Ammon's horn (tissue), 1 donor: ENCODE measurements around the gene HMHB1.
"Not testable (repeated sequence)": the region's sequence is repeated elsewhere in the genome, so short reads cannot be mapped to it uniquely, and the experiment has no call there.

Source experiments
- DNase-seq: peaks from one replicate; pipeline ENCODE4 v3.0.0-alpha.2; 2016; ENCODE audit warnings: low spot score

HMHB1 gene

GRCh38 chr5:143801252-143801939 is 10.6 kb upstream of the HMHB1 start:
- no peak for DNase-seq

- no peak for DNase-seq
These were observed 6.1 kb upstream of the HMHB1 start for GRCh38 chr5:143805861-143806260.

DNA sequence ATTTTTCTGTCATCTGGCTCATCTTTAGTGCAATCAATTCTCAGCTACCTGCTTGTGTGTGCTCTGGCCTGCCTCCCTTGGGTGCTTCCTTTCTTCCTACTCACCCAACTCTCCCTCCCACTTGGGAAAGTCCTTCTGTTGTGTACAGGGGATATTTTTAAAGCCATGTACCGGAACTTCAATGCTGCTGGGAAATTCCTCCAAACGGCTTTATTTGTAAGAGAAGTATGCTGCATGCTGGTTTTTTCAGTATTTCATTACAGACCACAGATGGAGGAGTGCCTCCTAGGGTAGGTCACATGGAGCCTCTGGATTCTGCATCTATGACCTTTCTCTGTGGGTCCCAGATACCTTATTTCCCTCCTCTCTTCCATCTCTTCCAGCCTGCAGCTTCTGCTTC is 5.4 kb upstream of the HMHB1 start:
- no peak for DNase-seq

GRCh38 chr5:143807401-143807800 is 4.6 kb upstream of the HMHB1 start:
- DNase-seq = no peak

- DNase-seq = not testable (repeated sequence)
These were observed 4.4 kb downstream of the HMHB1 start for GRCh38 chr5:143816370-143816769.

DNA sequence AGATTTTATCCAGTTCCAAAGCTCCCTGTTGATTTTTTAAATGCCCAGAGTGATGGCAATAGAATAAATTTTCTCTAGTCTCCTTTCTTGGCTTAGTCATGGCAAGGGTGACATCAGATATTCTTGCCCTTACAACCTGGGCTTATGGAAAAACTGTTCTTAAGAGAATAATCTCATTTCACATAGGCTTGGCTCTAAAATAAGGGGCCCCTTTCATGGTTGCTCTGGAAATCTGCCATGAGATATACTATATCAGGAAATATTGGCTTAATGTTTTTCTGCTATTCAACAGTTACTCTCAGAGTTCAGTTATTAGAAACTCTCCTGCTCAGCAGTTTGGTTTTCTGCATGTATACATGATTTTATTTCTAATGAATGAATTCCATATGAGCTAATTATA is 7.8 kb downstream of the HMHB1 start:
- no peak for DNase-seq

GRCh38 chr5:143820451-143820850 is 8.5 kb downstream of the HMHB1 start:
- DNase-seq = no peak

- peak; percentile 87 for DNase-seq
These were observed 13.1 kb downstream of the HMHB1 start for GRCh38 chr5:143824851-143825720.

- no peak for DNase-seq
These were observed 15.0 kb downstream of the HMHB1 start for GRCh38 chr5:143826951-143827444.

DNA sequence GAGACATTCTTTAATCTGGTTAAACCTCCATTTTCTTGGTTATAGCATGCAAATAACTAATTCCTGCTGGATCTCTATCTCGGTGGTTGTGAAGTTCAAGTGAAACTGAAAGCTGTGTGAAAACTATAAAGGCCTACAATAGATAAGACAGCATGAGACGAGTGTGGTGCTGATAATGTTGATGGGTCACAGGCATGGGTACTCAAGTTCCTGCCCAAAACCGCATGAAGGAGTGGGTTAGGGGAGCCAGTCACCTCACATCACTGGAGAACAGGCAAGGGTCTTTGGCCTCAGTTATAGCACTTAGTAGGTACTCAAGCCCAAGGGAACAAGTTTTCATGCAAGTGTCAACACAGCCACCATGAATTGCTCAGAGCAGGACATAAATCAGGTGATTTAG is 16.7 kb downstream of the HMHB1 start:
- DNase-seq = no peak

GRCh38 chr5:143833177-143833576 is 21.2 kb downstream of the HMHB1 start:
- DNase-seq = no peak

DNA sequence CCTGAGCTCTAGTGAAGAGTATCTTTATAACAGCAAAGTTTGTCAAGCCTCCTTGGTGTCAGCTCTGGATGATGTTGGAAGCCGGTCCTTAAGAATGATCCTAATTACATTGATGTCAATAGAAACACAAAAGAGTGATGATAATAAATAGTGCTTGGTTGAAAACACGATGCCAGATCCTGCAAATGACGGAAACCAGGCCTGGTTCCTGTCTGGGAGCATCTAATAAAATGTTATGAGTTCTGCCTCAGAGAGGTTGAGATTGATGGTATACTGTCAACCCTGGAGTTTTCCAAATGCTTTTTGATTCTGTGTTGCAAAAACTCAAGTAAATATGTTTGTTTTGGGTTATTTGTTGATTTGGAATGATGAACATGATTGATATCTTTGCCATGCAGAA is 23.3 kb downstream of the HMHB1 start:
- DNase-seq = no peak

DNA sequence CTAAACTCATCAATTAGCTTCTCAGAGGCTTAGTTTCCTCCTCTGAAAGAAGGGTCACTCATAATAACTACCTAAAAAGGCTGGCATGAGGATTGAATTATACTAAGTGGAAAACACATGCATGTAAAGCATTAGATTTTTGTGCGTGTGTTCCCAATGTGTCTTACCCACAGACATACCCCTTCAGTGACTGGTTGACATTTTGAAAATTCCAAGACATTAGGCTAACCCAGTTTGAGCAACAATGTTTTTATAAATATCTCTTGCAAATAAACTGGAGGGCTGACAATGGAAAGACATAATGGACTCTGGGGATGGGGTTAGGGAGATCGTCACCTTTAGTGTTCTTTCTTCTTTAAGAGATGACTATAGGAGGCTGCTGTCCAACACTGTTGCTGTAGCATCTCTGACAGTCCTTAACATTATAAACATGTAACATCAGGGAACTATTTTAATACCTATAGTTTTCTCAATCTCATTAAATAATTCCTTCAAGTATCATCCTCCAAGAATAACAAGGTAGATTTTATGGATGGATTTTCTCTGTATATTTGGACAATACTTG is 24.3 kb downstream of the HMHB1 start:
- no peak for DNase-seq

DNA sequence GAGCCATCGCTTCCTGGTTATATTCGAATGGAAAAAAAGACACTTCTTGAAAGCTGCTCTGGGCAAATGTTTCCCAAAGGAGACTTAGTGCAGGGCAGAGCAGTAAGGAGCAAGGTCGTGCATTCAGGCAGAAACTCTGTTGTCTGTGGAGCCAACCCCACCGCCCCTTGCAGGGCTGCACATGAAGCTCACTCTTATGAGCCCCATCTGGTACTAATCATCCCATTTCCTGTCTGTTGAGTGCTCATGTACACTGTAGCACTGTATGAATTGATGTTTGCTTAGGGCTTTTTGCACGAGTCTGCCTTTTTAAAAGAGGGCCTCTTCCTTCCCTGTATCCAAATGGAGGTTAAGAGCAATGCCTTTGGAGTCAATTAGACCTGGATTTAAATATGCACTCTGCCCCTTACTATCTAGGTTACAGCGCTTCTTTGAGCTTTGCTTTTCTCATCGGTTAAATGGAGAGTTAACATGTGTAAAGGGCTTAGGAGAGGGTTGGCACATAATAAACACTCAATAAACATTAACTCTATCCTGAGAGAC is 25.4 kb downstream of the HMHB1 start:
- no peak for DNase-seq

DNA sequence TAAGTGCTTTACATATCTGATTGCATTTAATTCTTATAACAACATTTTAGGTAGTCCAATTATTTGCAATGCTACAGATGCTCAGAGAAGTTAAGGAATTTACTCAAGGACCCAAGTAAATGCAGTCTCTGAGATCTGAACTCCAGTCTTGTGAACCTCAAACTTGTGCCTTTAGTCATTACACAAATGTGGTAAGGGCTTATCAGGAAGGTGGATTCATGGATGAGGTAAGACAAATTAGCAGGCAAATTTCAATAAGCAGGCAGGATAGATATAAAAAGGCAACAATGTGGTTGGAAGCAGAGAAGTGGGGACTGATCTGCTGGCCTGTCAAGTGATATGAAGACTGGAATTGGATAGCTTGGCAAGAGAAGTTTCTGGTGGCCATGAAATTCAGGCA is 29.5 kb downstream of the HMHB1 start:
- no peak for DNase-seq

GRCh38 chr5:143842920-143843319 is 31.0 kb downstream of the HMHB1 start:
- no peak for DNase-seq

- DNase-seq = no peak
These were observed 31.5 kb downstream of the HMHB1 start for GRCh38 chr5:143843461-143843860.

DNA sequence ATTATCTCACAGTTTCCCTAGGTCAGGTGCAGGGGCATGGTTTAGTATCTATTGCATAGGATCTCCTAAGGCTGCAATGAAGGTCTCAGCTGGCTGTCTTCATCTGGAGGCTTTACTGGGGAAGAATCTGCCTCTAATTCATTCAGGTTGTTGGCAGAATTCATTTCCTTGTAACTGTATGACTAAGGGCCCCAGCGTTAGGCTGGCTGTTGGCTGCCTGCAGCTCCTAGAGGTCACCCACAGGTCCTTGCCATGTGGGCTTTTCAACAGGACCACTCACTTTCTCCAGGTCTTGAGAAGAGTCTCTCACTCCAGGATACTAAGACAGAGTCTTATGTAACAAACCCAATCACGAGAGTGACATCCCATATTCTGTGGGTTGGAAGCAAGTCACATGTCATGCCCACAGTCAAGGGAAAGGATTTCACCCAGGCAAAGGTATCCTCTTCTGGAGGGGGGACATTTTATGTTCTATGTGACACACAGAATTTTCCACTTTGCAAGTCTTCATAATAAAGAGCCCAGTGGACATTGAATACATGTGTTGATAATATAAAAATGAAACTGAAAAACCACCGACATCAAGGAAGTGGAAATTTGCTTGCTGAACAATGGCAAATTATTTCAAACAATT is 38.2 kb downstream of the HMHB1 start:
- DNase-seq = no peak

GRCh38 chr5:143851383-143851782 is 39.4 kb downstream of the HMHB1 start:
- DNase-seq = no peak

GRCh38 chr5:143860211-143860610 is 48.2 kb downstream of the HMHB1 start:
- DNase-seq = no peak

GRCh38 chr5:143862271-143862670 is 50.3 kb downstream of the HMHB1 start:
- DNase-seq = no peak

DNA sequence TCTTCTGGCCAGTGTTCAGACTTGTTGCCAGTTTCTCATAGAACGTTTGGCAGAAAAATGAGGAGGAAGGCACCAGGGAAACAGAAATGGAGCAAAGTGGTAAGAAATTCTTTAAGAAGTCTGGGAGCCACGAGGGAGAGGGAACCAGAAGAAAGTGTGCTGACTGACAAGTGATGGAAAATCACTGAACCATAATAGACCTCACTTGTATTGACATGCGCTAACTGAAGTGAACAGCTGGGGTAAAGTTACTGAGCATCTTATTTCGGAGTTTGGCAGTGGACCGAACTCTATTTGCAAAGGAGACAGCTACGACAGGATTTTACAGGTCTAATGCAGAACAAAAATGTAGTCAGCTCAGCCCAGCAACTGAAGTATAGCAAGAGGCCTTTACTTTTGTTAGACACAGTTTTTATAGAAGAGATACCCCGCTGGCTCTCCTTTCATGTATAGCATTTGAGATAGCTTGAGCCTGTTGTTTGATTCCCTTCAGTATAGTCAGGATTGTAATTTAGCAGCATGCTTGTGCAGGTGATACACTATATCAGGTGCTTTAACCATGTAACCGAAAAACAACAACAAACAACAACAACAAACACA is 53.6 kb downstream of the HMHB1 start:
- peak; percentile 35 for DNase-seq
